Measurements from ENCODE around the gene RARA.

RARA gene

DNA sequence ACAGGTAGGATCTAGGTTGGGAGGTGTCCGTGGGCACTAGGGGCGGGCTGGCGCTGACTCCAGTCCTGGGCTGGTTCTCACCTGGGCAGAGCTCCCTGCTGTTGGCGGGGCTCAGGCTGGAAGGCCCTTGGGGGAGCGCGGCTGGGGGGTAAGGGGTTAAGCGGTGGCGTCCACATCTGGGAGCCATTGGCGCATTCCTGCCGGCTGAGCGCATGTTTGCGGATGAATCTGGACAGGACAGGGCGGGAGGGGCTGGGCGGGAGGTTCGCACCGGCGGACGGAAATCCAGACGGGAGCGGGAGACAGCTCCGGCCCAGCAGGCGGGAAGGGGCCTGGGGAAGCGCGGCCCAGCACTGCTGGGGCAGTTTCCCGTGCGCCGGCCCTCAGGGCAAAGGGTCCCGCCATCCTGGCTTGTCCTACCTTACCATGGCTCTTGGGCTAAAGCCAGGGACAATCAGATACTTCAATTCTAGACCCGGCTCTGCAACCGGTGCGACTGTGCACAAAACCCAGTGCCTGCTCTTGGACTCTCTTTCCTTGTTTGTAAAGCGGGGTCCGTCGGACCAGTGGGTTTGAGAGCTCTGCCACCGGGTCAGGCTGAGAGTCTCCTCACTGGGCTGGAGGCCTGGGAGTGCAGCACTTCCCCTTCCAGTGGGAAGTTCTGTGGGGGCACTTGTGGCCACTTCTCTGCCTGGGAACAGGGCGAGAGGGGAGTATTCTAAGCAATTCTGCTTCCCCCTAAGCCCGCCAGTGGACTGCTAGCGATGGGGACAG is 7.8 kb downstream of the RARA start:
- DNase-seq, result peak; percentile 91

DNA sequence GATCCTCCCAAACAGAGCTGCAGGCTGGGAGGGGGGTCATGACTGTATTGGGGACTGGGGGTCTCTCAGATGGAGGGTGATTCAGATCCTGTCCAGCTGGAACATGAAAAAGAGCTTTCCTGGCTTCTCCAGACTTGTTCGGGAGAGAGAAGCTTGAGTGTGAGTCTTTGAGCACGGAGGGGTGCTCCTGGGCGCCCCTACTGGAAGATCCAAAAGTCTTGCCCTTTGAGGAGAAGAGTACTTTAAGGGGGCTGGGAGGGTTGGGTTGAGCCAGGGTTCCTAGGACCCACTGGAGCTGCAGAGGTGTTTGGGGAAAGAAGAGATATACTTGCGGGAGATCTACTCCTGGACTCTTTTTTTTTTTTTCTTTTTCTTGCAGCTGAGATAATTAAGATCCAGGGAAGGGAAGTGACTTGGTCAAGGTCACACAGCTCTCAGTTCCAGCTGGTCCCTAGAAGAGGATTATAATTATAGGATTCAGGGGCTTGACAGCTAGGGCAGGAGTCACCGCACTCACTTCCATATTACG is 8.4 kb downstream of the RARA start:
- DNase-seq, result peak; percentile 83

DNA sequence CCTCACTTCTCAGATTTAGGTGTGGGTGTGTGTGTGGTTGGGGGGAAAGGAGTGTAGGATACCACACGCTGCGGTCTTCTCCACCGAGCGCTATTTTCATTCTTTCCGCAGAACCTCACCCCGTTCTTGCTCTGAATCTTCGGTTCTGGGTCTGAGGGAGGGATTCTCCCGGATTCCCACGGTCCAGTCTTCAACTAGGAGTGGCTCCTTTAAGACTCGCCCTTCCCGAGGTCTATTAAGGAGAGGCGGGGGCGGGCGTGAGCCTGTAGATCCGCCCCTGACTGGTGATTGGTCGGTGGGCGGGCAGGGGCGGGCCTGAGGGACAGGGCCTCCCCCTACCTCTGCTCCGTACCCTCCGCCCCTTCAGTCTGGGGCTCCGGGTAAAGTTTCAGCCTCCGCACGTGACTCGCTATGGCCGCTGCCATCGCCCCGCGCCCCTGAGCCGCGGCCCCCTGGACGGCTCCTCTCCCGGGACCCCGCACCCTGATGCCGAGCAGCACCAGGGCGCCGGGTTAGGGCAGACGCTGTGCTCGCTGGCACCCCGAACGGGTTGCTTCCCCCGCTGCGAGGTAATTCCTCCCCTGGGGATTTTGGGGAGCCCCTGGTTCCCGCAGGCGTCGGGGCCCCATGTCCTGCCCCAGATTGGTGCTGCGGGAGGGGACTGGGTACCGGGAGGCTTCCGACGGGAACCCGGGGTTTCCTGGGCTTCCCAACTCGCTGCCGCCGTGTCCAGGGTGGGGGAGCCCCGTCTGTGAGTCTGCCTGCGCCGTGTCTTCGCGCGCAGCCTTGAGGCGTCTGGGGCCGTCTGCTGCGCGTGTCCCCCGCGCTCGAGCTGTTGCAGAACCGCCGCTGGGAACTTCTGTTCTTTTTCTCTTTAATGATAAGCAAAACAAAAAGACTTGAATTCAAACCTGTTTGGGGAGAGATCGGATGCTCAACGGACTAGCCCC is 9.2 kb downstream of the RARA start:
- peak; percentile 98 for DNase-seq

DNA sequence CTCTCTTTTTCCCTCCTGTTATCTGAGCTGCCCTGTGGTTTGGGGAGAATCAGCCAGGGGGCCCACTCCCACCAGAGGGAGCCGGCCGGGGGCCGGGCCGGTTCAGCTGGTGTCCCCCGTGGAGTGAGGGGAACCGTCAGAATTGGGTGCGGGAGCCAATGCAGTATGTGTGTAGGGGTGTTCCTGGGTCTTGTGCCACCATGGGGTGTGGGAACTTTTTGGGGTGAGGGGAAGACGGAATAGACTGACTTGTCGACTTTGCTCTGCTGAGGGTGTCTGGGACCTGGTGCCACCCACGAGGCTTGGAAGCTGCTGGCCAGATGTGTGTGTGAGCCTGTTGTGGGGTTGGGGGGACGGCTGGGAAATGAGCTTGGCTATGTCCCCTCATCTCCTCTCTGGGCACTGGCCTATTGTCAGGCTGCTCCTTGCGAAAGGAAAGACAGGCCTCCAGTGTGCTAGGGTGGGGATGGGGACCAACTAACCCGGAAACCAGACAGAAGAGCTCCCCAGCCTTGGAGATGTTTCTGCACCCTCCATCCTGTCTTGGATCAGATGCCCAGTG is 9.9 kb downstream of the RARA start:
- no peak for DNase-seq

DNA sequence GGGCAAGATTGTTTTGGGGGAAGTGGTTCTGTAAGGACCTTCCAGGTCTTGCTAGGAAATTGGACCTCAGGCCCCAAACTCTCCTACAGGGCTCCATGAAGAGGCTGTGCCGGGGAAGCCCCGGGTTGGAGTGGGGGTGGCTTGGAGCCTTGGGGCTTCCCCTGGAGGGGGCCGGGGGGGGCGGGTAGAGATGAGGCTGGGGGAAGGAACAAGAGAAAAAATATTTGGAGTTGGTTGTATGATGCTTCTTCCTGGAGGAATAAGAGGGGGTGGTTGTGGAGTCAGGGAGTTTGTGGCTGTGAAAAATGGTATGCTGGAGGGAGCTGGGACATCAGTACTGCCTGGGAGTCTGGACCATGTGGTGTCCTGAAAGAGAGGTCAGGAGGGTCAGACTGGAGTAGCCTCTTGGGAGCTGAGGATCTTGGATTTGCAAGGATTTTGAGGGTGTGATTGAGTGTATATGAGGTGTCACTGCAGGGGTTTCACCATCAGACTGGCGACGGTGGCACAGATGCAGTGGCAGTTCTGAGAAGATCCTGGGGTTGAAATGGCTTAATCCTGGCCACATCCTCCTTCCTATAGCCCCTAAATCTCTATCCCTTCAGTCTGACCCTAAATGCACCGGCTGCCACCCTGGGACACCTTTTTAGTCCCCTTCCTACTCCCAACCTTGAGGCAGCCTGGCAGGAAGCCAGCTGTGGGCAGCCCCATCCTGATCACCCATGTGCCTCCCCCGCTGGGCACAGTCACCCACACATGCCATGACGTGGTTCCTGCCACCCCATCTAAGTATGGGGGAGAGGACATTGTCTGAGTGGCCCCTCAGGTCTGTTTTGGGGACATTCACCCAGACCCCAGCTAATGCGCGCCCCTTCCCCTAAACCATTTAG is 10.9 kb downstream of the RARA start:
- DNase-seq, result no peak

DNA sequence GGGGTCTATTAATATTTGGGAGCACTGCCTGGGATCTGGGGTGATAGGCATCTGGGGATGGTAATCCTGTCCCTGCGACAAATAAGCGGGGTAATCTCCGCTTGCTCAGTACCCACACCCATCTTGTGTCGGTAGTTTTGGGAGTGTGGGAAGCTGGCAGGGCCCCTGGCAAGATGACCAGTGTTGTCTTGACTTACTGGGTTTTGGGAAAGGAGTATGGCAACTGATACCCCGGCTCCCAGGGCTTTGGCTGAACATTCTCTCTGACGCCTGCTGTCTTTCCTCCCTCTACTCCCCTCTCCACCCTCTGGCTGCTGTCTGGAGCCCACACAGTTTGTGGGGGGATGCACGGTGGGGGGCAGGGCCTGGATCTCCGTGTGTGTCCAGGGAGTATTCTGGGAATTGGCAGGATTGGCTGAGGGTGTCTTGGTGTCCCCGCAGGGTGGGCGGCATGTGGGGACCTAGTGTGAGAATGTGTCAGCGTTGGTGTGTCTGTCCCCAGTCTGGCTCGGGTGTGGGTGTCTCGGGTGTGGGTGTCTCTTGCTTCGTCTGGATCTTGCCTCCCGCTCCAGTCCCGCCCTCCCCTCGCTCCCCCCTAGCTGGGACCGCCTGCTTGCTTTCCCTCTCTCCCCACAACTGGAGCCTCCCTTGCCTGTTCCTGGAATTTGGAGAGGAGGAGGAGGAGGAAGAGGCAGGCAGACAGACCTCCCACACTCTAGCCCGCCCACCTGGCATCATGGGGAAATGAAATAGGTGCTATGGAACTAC is 12.0 kb downstream of the RARA start:
- DNase-seq, result peak; percentile 71

DNA sequence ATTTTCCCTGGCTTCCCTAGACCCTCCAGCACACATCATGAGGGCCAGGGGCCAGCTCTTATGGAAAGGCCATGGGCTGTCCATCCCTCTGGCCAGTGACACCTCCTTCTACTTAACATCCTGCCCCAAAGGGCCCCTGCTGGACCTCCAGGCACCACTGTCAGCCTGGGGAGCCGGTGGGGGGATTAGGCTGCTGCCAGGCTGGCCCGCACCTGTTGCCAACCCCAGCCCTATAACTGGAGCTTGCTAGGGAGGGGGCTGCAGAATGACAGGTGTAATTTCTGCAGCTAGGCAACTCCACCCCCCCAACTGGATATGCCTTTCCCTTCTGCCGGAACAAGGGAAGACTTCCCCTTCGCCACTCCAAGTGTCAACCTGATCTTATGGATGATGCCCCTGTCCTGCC is 12.5 kb downstream of the RARA start:
- DNase-seq, result no peak

DNA sequence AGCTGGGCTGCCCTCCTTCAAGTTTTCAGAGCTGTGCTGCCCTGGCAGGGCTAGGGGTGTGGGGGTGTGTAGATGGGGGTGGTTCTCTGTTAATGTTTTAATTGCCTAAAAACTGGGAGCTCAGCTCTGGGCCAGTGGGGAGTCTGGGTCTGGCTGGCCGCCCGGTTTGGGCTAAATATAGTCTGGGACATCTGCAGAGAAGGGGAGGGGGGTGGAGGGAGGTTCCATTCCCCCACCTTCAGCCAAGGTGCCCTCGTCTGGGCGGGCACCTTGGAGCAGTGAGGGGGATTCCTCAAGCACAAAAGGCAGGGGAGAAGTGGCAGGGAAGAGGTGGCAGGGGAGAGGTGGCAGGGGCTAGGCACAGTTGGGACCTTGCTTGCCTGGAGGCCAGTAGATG is 13.0 kb downstream of the RARA start:
- no peak for DNase-seq

DNA sequence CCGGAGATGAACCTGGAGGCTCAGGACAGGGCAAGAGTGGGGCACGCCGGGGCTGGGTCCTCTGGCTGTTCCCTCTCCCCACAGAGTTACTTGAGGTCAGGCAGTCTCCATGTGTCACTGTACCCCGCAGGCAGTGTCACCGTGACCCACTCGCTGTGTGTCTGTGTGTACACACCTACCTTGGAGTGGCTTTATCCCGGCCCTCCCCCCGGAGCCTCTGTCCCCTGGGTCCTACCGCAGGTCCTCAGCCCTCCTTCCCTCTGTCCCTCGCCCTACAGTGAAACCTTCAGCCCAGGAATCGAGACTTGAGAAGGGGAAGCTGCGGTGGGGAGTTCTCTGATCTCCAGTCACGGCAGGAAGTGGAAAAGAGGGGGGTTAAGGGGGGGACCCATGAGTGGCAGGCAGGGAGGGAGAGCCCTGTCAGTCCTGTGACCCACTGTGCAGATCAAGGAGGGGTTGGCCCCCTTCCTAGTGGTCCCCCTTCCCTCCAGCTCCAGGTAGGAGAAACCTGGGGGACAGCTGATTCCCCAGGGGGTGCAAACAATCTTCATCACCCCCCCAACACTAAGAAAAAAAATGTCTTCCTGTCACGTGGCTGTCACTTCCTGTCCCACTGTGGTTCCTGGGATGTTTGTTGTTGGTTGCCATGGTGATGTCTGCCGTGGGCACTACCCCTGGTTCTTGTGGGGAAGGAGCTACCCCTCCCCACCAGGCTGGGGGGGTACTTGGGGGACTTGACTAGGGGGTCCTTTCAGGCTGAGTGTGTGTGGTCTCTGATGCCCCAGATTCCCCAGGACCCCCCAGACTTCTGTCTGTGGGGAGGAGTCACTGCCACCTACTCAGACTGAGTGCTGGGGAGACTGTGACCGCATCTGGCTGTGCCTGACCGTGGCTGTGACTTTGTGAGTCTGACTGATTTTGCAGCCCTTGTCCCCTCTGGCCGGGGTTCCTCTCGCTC is 13.7 kb downstream of the RARA start:
- DNase-seq, result peak; percentile 91

DNA sequence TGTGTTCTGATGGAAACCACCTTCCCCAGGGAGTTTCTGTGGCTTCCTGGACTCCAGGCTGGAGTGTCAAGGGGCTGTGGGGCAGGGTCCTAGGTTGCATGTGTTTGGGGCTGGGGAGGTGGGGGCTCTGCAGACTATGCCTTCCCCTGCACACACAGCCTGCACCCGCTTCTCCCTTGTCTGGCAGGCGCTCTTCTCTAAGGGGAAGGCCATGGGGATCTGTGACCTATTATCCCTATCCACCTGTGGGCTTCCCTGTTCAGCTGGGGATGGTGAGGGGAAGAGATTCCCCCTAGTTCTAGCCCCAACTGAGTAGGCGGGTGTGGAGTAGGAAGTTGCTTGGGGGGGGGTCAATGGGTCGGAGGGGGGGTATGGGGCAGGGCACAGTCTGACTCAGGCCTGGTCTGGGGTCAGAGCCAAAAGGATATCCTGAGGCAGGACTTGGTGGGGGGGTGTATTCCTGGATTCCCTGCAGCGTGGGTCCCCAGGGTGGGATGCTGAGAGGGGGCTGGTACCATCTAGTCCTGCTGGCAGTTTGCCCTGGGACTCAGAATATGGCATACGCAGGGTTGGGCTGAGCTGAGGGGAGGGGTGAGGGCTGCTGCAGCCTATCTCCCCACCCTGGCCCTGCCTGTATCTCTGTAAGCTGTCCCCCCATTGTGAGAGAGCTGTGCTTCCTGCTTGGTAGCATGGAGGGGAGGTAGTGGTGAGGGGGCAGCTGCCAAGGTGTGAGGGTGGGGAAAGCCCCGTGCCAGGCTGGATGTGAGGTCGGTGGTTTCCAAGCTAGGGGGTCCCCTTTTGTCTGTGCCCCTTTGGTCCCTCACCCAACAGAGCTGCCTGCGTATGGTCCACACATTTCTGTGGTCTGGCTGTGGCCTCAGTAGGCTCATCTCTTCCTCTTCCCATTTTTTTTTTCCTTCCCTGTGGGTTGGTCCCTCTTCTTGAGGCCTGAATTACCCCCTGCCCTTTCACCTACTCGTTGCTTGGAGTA is 14.7 kb downstream of the RARA start:
- DNase-seq, result peak; percentile 83

DNA sequence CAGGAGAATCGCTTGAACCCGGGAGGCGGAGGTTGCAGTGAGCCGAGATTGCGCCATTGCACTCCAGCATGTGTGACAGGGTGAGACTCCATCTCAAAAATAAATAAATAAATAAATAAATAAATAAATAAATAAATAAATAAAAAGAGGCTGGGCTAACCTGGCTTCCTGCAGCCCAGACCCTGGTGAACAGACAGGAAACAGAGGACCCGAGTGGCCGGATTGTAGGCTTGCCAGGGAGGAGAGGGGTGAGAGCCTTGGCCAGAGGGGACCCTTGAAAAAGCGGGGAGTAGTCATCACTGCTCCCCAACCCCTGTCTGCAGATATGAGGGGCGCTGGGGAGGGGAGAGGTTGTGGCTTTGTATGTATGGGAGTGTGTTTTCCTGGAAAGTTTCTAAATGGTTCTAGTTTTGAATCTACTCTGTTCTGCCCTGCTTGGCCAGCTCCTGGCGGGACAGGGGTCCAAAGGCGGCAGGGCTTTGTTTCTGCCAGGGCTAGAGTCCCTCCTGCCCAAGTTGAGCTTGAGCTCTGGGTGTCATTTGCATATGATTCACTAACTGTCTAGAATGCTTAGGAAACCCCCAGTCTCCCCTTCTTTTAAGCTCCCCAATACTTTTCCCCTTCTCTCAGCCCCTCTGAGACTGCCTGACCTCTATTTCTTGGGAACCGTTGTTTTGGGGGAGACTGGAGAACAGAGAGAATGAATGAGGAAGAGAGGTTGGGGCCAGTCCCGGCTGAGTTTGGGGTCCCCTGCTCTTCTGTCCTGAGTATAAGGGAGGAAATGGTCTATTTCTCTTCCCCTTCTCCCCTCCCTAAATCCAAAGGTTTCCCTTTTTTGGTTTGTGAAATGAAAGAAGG is 16.4 kb downstream of the RARA start:
- no peak for DNase-seq

DNA sequence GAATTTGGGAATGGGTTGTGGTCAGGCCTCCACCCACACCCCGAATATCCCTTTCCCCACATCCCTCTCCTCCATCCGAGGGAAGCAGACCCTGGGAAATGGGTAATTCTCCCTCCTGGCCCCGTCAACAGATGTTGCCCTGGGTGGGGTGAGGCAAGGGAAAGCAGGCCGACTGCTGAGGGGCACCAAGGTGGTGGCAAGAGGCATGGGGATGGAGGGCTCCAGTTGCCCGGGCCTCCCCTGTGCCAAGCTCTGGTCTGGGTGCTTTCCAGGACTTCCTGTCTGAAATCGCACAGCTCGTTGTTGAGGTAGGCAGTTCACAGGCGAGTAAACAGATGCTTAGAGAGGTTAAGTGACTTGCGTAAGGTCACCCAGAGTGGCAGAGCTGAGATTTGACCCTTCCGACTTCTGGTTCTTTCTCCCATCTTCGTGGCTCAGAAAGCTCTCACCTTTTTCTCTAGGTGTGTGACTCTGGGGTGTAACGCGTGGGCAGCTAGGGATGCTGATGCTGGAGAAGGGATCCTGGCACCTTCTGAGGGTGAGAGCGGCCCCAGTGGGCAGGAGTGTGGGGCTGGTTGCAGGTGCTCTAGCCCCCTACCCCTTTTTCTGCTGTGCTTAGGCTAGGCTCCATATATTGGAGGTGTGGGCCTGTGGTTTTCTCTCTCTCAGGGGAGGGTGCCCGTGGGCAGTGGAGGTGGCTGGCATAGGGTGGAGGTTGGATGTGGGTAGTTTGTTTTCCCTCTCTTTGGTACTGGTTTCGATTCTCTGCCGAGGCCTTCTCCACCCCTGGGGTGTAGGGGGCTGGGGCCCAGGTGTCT is 17.2 kb downstream of the RARA start:
- DNase-seq, result no peak

DNA sequence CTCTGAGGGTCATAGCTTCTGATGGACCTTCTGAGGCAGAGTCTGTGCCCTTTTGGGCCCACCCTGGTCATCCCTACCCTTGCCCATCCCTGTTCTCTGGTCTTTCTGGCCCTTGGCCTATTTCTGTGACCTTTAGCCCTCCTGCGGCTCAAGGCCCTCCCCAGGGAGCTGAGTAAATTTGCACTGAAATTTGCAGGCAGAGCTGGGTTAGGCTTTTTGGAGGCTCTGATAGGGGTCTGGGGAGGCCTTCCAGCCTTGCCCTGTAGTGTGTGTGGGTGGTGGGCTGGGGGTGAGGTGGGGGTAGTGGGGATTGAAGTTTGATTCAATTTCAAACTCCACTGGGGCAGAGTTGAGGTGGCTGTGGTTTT is 17.8 kb downstream of the RARA start:
- DNase-seq, result no peak

DNA sequence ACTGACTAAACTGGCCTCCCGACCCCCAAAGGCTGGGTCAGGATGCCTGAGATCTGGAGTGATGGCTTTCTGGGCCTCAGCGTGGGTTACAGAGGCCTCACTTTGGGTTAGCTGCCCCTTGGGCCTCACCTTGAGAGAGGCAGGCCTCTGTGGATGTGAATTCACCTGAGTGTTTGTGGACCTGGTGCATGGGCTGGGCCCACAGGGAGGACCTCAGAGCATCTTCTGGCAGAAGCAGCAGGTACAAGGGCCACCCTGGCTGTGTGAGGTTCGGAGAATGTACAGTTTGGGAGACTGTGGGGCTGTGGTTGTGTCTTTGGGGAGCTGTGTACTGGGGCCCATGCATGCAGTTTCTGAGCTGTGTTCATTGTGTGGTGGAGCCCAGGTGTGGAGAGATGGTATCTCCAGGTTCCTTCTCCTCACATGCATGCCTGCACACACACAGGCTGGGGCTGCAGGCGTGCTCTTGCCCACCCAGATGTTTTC is 18.3 kb downstream of the RARA start:
- DNase-seq, result no peak

DNA sequence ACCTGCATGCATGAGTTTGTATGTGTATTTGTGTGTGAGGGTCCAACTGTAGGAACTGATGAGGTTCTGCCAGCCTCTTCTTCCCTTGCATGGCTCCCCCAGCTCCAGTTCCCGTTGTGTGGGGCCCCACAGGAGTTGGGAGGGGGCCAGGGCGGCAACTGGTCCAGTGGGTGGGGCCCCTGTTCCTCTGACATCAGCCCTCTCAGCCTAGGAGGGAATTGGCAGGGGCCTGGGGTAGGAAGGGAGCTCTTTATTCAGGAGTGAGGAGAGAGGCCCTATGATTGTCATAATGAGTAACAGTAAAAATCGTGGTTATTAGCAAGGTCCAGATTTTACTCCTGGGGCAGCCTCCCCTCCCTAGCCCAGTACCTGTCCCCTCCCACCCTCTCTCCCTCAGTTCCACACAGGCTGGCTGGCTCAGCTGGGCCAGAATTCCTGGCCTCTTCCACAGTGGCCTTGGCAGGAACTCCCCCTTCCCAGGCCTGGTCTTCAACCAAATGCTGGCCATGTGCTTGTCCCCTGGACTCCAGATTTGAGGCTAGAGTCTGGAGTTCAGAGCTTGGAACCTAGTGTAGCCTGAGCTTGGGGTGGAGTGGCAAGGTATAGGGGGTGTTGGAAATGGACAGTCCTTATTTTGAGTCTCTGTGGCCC is 18.9 kb downstream of the RARA start:
- no peak for DNase-seq

DNA sequence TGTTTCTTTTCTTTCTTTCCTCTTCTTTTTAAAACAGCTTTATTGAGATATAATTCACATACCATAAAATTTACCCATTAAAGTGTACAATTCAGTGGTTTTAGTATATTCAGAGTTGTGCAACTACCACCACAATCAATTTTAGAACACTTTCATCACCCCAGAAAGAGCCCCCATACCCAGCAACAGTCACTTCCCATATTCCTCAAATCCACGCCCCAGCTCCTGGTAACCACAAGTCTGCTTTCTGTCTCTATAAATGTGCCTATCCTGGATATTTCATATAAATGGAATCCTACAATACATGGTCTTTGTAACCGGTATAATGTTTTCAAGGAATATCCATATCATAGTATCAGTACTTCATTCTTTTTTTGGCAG is 19.4 kb downstream of the RARA start:
- DNase-seq, result no peak
